IPS-18a (cell line): ENCODE results near the gene SPTAN1.

Experiments used
- H3K27ac ChIP-seq: one replicate; pipeline ENCODE4 v1.5.1; 2013; ENCODE audit warnings: low read length
- H3K27me3 ChIP-seq: one replicate; pipeline ENCODE4 v1.6.1; 2013; ENCODE audit warnings: mild to moderate bottlenecking, low read length; ENCODE audit not compliant: control insufficient read depth, insufficient read depth
- H3K36me3 ChIP-seq: one replicate; pipeline ENCODE4 v1.6.1; 2013; ENCODE audit warnings: low read depth, low read length; ENCODE audit not compliant: control insufficient read depth
- H3K4me1 ChIP-seq: one replicate; pipeline ENCODE4 v1.6.1; 2013; ENCODE audit warnings: low read depth, low read length; ENCODE audit not compliant: control insufficient read depth
- H3K4me3 ChIP-seq: one replicate; pipeline ENCODE4 v1.5.1; 2013; ENCODE audit warnings: low read length
- H3K9ac ChIP-seq: one replicate; pipeline ENCODE4 v1.6.1; 2013; ENCODE audit warnings: mild to moderate bottlenecking, low read length, moderate library complexity
- H3K9me3 ChIP-seq: one replicate; pipeline ENCODE4 v1.6.1; 2013; ENCODE audit warnings: low read depth, low read length; ENCODE audit not compliant: control insufficient read depth

SPTAN1 gene

GRCh38 chr9:128611600-128612394 is 59.4 kb downstream of the SPTAN1 start:
- Histone ChIP-seq H3K36me3 (peaks cover 93% of the 10 kb centered on the region), H3K9me3 (no peaks in the 10 kb centered on the region), H3K27ac (no peak overlapping the region), H3K27me3 (no peaks in the 10 kb centered on the region), H3K4me3 (no peak overlapping the region), H3K4me1 (no peaks in the 10 kb centered on the region), H3K9ac (no peak overlapping the region)

GRCh38 chr9:128614728-128615127 is 62.3 kb downstream of the SPTAN1 start:
- H3K4me3 ChIP-seq: no peak overlapping the region
- no peak overlapping the region for H3K27ac ChIP-seq
- no peaks in the 10 kb centered on the region for H3K4me1 ChIP-seq
- H3K9ac ChIP-seq: no peak overlapping the region
- H3K27me3 ChIP-seq: no peaks in the 10 kb centered on the region
- no peaks in the 10 kb centered on the region for H3K9me3 ChIP-seq
- peaks cover 90% of the 10 kb centered on the region for H3K36me3 ChIP-seq

GRCh38 chr9:128615571-128615970 is 63.2 kb downstream of the SPTAN1 start:
- H3K36me3 ChIP-seq: peaks cover 87% of the 10 kb centered on the region
- H3K9me3 ChIP-seq: no peaks in the 10 kb centered on the region
- H3K27me3 ChIP-seq: no peaks in the 10 kb centered on the region
- H3K9ac ChIP-seq: no peak overlapping the region
- no peak overlapping the region for H3K27ac ChIP-seq
- no peak overlapping the region for H3K4me3 ChIP-seq
- no peaks in the 10 kb centered on the region for H3K4me1 ChIP-seq

GRCh38 chr9:128617943-128618342 is 65.6 kb downstream of the SPTAN1 start:
- no peak overlapping the region for H3K9ac ChIP-seq
- H3K27me3 ChIP-seq: no peaks in the 10 kb centered on the region
- no peak overlapping the region for H3K4me3 ChIP-seq
- H3K27ac ChIP-seq: no peak overlapping the region
- H3K4me1 ChIP-seq: no peaks in the 10 kb centered on the region
- no peaks in the 10 kb centered on the region for H3K9me3 ChIP-seq
- peaks cover 80% of the 10 kb centered on the region for H3K36me3 ChIP-seq

- Histone ChIP-seq H3K9me3 (no peaks in the 10 kb centered on the region), H3K9ac (no peak overlapping the region), H3K36me3 (peaks cover 70% of the 10 kb centered on the region), H3K4me3 (no peak overlapping the region), H3K27ac (no peak overlapping the region), H3K4me1 (no peaks in the 10 kb centered on the region), H3K27me3 (no peaks in the 10 kb centered on the region)
Measured at GRCh38 chr9:128619127-128619526, 66.7 kb downstream of the SPTAN1 start.

- Histone ChIP-seq H3K27me3 (no peaks in the 10 kb centered on the region), H3K27ac (no peak overlapping the region), H3K9me3 (no peaks in the 10 kb centered on the region), H3K4me1 (no peaks in the 10 kb centered on the region), H3K36me3 (peaks cover 69% of the 10 kb centered on the region), H3K9ac (no peak overlapping the region), H3K4me3 (no peak overlapping the region)
Measured at GRCh38 chr9:128619779-128620178, 67.4 kb downstream of the SPTAN1 start.

GRCh38 chr9:128621730-128622455 is 69.5 kb downstream of the SPTAN1 start:
- Histone ChIP-seq H3K27me3 (no peaks in the 10 kb centered on the region), H3K4me3 (no peak overlapping the region), H3K9me3 (no peaks in the 10 kb centered on the region), H3K4me1 (no peaks in the 10 kb centered on the region), H3K27ac (no peak overlapping the region), H3K9ac (no peak overlapping the region), H3K36me3 (peaks cover 75% of the 10 kb centered on the region)

- Histone ChIP-seq H3K36me3 (peaks cover 68% of the 10 kb centered on the region), H3K27me3 (no peaks in the 10 kb centered on the region), H3K9me3 (no peaks in the 10 kb centered on the region), H3K4me1 (no peaks in the 10 kb centered on the region), H3K27ac (no peak overlapping the region), H3K4me3 (no peak overlapping the region), H3K9ac (no peak overlapping the region)
Measured at GRCh38 chr9:128624566-128624965, 72.2 kb downstream of the SPTAN1 start.

GRCh38 chr9:128625391-128626146 is 73.2 kb downstream of the SPTAN1 start:
- H3K9ac ChIP-seq: no peak overlapping the region
- peaks cover 68% of the 10 kb centered on the region for H3K36me3 ChIP-seq
- H3K9me3 ChIP-seq: no peaks in the 10 kb centered on the region
- no peaks in the 10 kb centered on the region for H3K27me3 ChIP-seq
- no peak overlapping the region for H3K4me3 ChIP-seq
- no peak overlapping the region for H3K27ac ChIP-seq
- no peaks in the 10 kb centered on the region for H3K4me1 ChIP-seq

- no peak overlapping the region for H3K4me3 ChIP-seq
- H3K27me3 ChIP-seq: no peaks in the 10 kb centered on the region
- H3K9ac ChIP-seq: no peak overlapping the region
- H3K27ac ChIP-seq: no peak overlapping the region
- no peaks in the 10 kb centered on the region for H3K9me3 ChIP-seq
- peaks cover 62% of the 10 kb centered on the region for H3K36me3 ChIP-seq
- H3K4me1 ChIP-seq: no peaks in the 10 kb centered on the region
Measured at GRCh38 chr9:128626181-128626580, 73.8 kb downstream of the SPTAN1 start.

GRCh38 chr9:128627127-128627715 is 74.8 kb downstream of the SPTAN1 start:
- Histone ChIP-seq H3K4me1 (no peaks in the 10 kb centered on the region), H3K27ac (no peak overlapping the region), H3K36me3 (peaks cover 62% of the 10 kb centered on the region)

More at GRCh38 chr9:128627127-128627715, 74.8 kb downstream of the SPTAN1 start:
- no peak overlapping the region for H3K4me3 ChIP-seq
- no peak overlapping the region for H3K9ac ChIP-seq
- no peaks in the 10 kb centered on the region for H3K9me3 ChIP-seq
- H3K27me3 ChIP-seq: no peaks in the 10 kb centered on the region
